SH-SY5Y (cell line): ENCODE results near the gene GDI1.

ENCODE experiments used
- GATA2 ChIP-seq: IDR thresholded peaks from 2 replicates; pipeline ENCODE4 v1.6.1; 2011; ENCODE audit warnings: mild to moderate bottlenecking, low read depth, low read length
- GATA3 ChIP-seq: IDR thresholded peaks from 2 replicates; pipeline ENCODE4 v1.6.1; 2011; ENCODE audit warnings: low read depth, mild to moderate bottlenecking, low read length, moderate library complexity

DNA sequence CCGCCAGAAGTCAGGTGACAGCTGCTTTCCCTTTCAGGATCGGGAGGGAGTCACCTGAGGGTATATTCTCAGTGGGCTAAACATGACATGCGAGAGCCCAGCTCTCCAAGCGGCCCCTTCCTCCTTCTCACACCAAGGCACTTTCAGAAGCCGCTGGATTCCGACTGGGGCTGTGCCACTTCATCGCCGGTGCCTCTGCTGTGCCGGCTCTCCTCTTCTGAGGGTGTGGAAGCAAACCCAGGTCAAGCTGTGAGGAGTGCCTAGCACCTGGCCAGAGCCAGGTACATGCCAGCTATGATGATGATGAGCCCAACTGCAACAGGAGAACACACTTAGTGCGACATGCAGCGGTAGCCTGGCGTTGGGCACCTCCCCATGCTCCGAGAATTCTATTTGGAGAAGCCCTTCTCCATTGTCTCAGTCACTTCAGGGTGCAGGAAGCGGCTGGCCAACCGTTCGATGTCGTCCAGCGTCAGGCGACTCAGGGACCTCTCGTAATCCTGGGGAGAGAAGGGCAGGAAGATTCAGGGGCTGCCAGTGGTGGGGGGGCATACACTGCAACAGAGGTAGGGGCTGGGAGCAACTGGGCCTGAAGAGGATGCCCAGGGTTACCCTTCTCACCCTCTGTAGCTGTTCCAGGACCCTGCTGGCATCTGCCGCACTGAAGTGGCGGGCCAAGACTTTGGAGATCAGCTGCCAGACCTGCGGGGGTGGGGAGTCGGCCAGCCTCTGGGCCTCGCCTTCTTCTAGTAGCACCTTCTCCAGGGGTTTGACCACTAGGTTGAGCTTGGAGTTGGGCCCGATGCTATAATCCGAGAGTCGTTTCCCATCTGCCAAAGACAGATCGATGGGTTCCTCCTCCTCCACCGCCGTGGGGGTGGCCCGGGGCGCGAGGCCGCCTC is 48.4 kb downstream of the GDI1 start:
- TF ChIP-seq GATA3 (no peak), GATA2 (no peak)
